Fibroblast of lung (primary cell): ENCODE measurements around the gene LCNL1. TPM values are rescaled to one million over a fixed set of nuclear protein-coding genes. Genes with fewer than 3 reads are reported as not detected.

Experiments
- DNase-seq, 2 donors: peaks; one replicate each; pipeline versions ENCODE4 v3.0.0 to v3.0.0-alpha.2; 2010; ENCODE audit warnings: low read depth in 2 of 2
- H2AFZ ChIP-seq: 2 replicates; pipeline ENCODE4 v1.5.1; 2012; ENCODE audit warnings: low read length, control low read depth, inconsistent platforms
- H3K27ac ChIP-seq: 2 replicates; pipeline ENCODE4 v1.5.1; 2011; ENCODE audit warnings: low read length, control low read depth; ENCODE audit not compliant: insufficient read depth
- H3K27me3 ChIP-seq: 2 replicates; pipeline ENCODE4 v1.5.1; 2011; ENCODE audit warnings: mild to moderate bottlenecking, low read length; ENCODE audit not compliant: control insufficient read depth, insufficient read depth
- H3K36me3 ChIP-seq: 2 replicates; pipeline ENCODE4 v1.5.1; 2011; ENCODE audit warnings: low read length; ENCODE audit not compliant: control insufficient read depth, insufficient read depth
- H3K4me1 ChIP-seq: 2 replicates; pipeline ENCODE4 v1.5.1; 2011; ENCODE audit warnings: low read length; ENCODE audit not compliant: control insufficient read depth, insufficient read depth; ENCODE audit errors: extremely low read depth
- H3K4me2 ChIP-seq: 2 replicates; pipeline ENCODE4 v1.5.1; 2011; ENCODE audit warnings: low read length, control low read depth; ENCODE audit not compliant: insufficient read depth; ENCODE audit errors: extremely low read depth
- H3K4me3 ChIP-seq, 4 experiments: fragments of 200-600 bp in 1 of 4; sonication (generic) in 1 of 4; replicated peaks in 1 of 4; 2 replicates each; pipeline ENCODE4 v1.5.1; 2011 to 2016; ENCODE audit warnings: low read length in 4 of 4, low read depth in 3 of 4, mild to moderate bottlenecking in 3 of 4, control low read depth in 2 of 4, inconsistent platforms in 1 of 4, mixed read lengths in 1 of 4; ENCODE audit not compliant: insufficient read depth in 1 of 4; ENCODE audit errors: control extremely low read depth in 1 of 4
- H3K79me2 ChIP-seq: 2 replicates; pipeline ENCODE4 v1.5.1; 2012; ENCODE audit warnings: mild to moderate bottlenecking, low read length, inconsistent platforms; ENCODE audit not compliant: control insufficient read depth, insufficient read depth
- H3K9ac ChIP-seq: 2 replicates; pipeline ENCODE4 v1.5.1; 2011; ENCODE audit warnings: mild to moderate bottlenecking, low read length, control low read depth; ENCODE audit not compliant: insufficient read depth
- H3K9me3 ChIP-seq: 2 replicates; pipeline ENCODE4 v1.5.1; 2012; ENCODE audit warnings: low read depth, low read length; ENCODE audit not compliant: control insufficient read depth, insufficient read depth
- H4K20me1 ChIP-seq: 2 replicates; pipeline ENCODE4 v1.5.1; 2011; ENCODE audit warnings: low read length; ENCODE audit not compliant: control insufficient read depth, insufficient read depth; ENCODE audit errors: extremely low read depth
- EZH2 ChIP-seq: IDR thresholded peaks from 2 replicates; pipeline ENCODE4 v1.5.1; 2012; ENCODE audit warnings: low read length, control low read depth, mild to moderate bottlenecking; ENCODE audit errors: missing control alignments
- polyA plus RNA-seq, 2 donors: library from polyadenylated mRNA; depleted of rRNA in 1 of 2; stranded (reverse) in 1 of 2; unstranded in 1 of 2; fragments of >200 nt; gene quantifications; 2 replicates each; pipeline ENCODE4 v1.2.1, GENCODE V29; 2011 to 2012; ENCODE audit warnings: missing spikeins in 1 of 2
- total RNA-seq: library from RNA; depleted of rRNA; stranded (reverse); fragments of >200 nt; gene quantifications from 2 replicates; pipeline ENCODE4 v1.2.1, GENCODE V29; 2014
- TF ChIP-seq, protein P1 (sequence below), 2 donors: IDR thresholded peaks in 1 of 2; conservative IDR thresholded peaks in 1 of 2; 1 replicate in 1 of 2; 2 replicates in 1 of 2; pipeline ENCODE4 v1.5.1; 2011 to 2012; ENCODE audit warnings: low read length in 2 of 2, control low read depth in 1 of 2, inconsistent platforms in 1 of 2, low read depth in 1 of 2, mild to moderate bottlenecking in 1 of 2

Gene LCNL1
- total and polyA plus RNA-seq, 2 donors (not counting 1 experiment from before 2014, with no cell fraction given): 1.4 to 6.3 TPM

DNA sequence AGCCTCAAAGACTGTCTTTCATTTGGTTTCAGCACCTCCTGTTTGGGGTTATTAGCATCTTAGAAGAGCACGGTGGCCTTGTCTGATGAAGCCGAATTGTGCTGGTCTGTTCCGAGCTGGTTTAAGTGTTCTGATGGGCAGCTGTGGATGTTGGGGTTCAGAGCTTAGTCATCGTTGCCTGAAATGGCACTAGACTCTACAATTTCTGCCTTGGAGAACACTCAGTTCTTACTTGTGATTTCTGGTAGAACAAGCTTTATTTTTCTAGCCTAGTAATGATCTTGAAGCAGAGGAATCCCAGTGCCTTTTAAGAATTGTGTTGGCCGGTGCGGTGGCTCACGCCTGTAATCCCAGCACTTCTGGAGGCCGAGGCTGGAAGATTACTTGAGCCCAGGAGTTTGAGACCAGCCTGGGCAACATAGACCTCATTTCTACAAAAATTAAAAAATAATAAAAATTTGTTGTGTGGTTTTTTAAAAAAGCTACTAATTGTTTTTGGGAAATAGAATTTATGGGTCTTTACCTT is 46.1 kb upstream of the LCNL1 start:
- no peaks in the 10 kb centered on the region for H3K4me1 ChIP-seq
- no peak overlapping the region for H3K27ac ChIP-seq
- peaks cover 23% of the 10 kb centered on the region for H3K36me3 ChIP-seq
- peaks cover 3% of the 10 kb centered on the region for H3K79me2 ChIP-seq
- H3K4me3 ChIP-seq: no peak overlapping the region
- H2AFZ ChIP-seq: no peak overlapping the region
- H4K20me1 ChIP-seq: no peaks in the 10 kb centered on the region
- DNase-seq: no peak
- no peaks in the 10 kb centered on the region for H3K27me3 ChIP-seq
- H3K4me2 ChIP-seq: no peak overlapping the region
- no peaks in the 10 kb centered on the region for H3K9me3 ChIP-seq
- H3K9ac ChIP-seq: no peak overlapping the region
- no peak for TF ChIP-seq EZH2
- TF ChIP-seq, protein P1, sequence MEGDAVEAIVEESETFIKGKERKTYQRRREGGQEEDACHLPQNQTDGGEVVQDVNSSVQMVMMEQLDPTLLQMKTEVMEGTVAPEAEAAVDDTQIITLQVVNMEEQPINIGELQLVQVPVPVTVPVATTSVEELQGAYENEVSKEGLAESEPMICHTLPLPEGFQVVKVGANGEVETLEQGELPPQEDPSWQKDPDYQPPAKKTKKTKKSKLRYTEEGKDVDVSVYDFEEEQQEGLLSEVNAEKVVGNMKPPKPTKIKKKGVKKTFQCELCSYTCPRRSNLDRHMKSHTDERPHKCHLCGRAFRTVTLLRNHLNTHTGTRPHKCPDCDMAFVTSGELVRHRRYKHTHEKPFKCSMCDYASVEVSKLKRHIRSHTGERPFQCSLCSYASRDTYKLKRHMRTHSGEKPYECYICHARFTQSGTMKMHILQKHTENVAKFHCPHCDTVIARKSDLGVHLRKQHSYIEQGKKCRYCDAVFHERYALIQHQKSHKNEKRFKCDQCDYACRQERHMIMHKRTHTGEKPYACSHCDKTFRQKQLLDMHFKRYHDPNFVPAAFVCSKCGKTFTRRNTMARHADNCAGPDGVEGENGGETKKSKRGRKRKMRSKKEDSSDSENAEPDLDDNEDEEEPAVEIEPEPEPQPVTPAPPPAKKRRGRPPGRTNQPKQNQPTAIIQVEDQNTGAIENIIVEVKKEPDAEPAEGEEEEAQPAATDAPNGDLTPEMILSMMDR (conservative IDR thresholded peaks at IDR 0.05 in 1 of 2, IDR thresholded peaks at IDR 0.05 in 1 of 2; ENCODE audit: low read depth in 1 of 2, low read length in 2 of 2): no peak

DNA sequence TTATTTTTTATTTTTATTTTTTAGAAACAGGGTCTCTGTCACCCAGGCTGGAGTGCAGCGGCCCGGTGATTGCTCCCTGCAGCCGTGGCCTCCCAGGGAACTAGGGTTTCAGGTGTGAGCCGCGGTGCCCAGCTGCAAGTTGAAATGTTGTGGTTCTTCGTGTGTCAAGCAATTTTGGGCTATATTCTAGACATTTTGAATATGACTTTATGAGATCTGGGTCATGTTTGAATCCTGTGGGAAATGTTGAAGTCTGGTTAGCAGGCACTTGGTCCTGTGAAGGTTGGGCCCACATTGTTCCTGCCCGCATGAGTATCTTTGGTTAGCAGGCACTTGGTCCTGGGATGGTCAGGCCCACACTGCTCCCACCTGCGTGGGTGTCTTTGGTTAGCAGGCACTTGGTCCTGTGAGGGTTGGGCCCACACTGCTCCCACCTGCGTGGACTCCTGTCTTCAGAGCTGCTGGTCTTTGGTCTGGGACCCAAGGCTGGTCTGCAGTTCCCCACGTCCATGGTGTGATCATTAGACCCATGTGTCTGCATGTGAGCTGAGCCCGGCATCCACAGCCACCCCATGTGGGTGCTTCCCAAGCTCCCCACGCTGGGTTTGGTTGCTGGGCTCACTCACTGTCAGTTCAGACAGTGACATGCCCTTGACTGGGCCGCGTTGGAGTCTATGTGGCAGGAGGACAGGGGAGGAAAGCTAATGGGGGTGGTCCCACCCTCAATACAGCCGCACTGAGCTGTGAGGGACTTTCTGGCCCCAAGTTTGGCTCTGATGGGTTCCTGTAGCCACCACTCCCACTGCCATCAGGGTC is 45.4 kb upstream of the LCNL1 start:
- Histone ChIP-seq H3K27ac (no peak overlapping the region), H3K4me2 (no peak overlapping the region), H3K79me2 (peaks cover 7% of the 10 kb centered on the region), H3K9me3 (no peaks in the 10 kb centered on the region), H2AFZ (no peak overlapping the region), H3K9ac (no peak overlapping the region), H3K27me3 (no peaks in the 10 kb centered on the region), H3K4me1 (no peaks in the 10 kb centered on the region), H3K36me3 (peaks cover 29% of the 10 kb centered on the region), H4K20me1 (no peaks in the 10 kb centered on the region), H3K4me3 (no peak overlapping the region)
- TF ChIP-seq EZH2: no peak
- TF ChIP-seq, protein P1 (conservative IDR thresholded peaks at IDR 0.05 in 1 of 2, IDR thresholded peaks at IDR 0.05 in 1 of 2; ENCODE audit: low read depth in 1 of 2, low read length in 2 of 2): no peak
- DNase-seq: no peak

DNA sequence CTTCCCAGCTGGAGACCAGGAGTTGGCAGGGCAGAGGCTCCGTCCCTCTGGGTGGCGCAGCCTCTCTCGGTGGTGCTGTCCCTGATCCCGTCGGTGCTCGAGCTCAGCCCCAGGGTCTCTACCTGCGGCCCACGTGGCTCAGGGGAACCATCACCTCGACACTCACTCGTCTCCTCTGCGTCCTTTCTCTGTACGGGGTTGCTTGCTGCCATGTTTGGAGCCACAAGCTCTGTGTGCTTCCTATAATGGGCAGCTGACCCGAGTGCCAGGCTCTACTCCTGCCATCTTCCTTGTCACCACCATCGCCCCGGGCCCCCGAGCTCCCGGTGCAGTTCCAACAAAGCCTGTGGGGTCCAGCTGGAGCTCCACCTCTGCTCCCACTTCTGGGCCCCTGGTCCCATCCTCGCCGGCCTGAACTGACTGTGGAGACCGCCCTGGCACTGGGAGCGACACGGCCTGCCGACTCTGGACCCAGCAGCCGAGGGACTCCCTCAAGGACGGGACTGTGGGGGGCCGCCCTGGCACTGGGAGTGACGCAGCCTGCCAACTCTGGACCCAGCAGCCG is 43.3 kb upstream of the LCNL1 start:
- no peak for TF ChIP-seq EZH2
- TF ChIP-seq, protein P1 (conservative IDR thresholded peaks at IDR 0.05 in 1 of 2, IDR thresholded peaks at IDR 0.05 in 1 of 2; ENCODE audit: low read depth in 1 of 2, low read length in 2 of 2): no peak
- no peak overlapping the region for H3K4me3 ChIP-seq
- no peak overlapping the region for H3K4me2 ChIP-seq
- peaks cover 38% of the 10 kb centered on the region for H3K36me3 ChIP-seq
- H3K27ac ChIP-seq: no peak overlapping the region
- H3K27me3 ChIP-seq: no peaks in the 10 kb centered on the region
- no peak overlapping the region for H3K9ac ChIP-seq
- DNase-seq: no peak
- no peak overlapping the region for H2AFZ ChIP-seq
- H3K9me3 ChIP-seq: no peaks in the 10 kb centered on the region
- no peaks in the 10 kb centered on the region for H4K20me1 ChIP-seq
- peaks cover 23% of the 10 kb centered on the region for H3K79me2 ChIP-seq
- H3K4me1 ChIP-seq: peaks cover 2% of the 10 kb centered on the region
